ENCODE measurements around the gene ARF5.

- TF ChIP-seq, protein P1, sequence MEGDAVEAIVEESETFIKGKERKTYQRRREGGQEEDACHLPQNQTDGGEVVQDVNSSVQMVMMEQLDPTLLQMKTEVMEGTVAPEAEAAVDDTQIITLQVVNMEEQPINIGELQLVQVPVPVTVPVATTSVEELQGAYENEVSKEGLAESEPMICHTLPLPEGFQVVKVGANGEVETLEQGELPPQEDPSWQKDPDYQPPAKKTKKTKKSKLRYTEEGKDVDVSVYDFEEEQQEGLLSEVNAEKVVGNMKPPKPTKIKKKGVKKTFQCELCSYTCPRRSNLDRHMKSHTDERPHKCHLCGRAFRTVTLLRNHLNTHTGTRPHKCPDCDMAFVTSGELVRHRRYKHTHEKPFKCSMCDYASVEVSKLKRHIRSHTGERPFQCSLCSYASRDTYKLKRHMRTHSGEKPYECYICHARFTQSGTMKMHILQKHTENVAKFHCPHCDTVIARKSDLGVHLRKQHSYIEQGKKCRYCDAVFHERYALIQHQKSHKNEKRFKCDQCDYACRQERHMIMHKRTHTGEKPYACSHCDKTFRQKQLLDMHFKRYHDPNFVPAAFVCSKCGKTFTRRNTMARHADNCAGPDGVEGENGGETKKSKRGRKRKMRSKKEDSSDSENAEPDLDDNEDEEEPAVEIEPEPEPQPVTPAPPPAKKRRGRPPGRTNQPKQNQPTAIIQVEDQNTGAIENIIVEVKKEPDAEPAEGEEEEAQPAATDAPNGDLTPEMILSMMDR (IDR thresholded peaks at IDR 0.05): no peak
- TF ChIP-seq POLR2AphosphoS5 (IDR thresholded peaks at IDR 0.05) (peak; percentile 78 to 97 (median 93)), POLR2A (IDR thresholded peaks at IDR 0.05) (peak; percentile 85)
Observed at GRCh38 chr7:127585044-127585953, 2.9 kb upstream of the ARF5 start, which contains the start of gene GCC1.
